ENCODE data around the gene MRPL27.
A peak's percentile ranks its signal among the peaks of the same experiment; 100 is the strongest.

The MRPL27 gene

GRCh38 chr17:50397111-50397918, 24.3 kb upstream of the MRPL27 start, which contains the start of gene LRRC59 (continued):
- no peak for TF ChIP-seq ZNF280D (tag by site-specific recombination; IDR thresholded peaks at IDR 0.05)
- TF ChIP-seq EGR2 (tag by site-specific recombination; IDR thresholded peaks at IDR 0.05; ENCODE audit: low read depth): peak; percentile 56
- peak; percentile 95 for TF ChIP-seq PRDM1 (tag by site-specific recombination; IDR thresholded peaks at IDR 0.05)
- TF ChIP-seq, protein P1, sequence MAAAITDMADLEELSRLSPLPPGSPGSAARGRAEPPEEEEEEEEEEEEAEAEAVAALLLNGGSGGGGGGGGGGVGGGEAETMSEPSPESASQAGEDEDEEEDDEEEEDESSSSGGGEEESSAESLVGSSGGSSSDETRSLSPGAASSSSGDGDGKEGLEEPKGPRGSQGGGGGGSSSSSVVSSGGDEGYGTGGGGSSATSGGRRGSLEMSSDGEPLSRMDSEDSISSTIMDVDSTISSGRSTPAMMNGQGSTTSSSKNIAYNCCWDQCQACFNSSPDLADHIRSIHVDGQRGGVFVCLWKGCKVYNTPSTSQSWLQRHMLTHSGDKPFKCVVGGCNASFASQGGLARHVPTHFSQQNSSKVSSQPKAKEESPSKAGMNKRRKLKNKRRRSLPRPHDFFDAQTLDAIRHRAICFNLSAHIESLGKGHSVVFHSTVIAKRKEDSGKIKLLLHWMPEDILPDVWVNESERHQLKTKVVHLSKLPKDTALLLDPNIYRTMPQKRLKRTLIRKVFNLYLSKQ (tag by site-specific recombination; IDR thresholded peaks at IDR 0.05; ENCODE audit: borderline replicate concordance): no peak
- TF ChIP-seq ZNF132 (tag by site-specific recombination; IDR thresholded peaks at IDR 0.05; ENCODE audit: borderline replicate concordance): no peak
- no peak for TF ChIP-seq ZNF624 (tag by site-specific recombination; IDR thresholded peaks at IDR 0.05)
- TF ChIP-seq BCL11B (tag by site-specific recombination; IDR thresholded peaks at IDR 0.05; ENCODE audit: low read depth): peak; percentile 88; the same call in 1 of the 2 replicates
- peak; percentile 52; the same call in 1 of the 2 replicates for TF ChIP-seq REST (tag by site-specific recombination; IDR thresholded peaks at IDR 0.05)
- TF ChIP-seq ZNF48 (tag by site-specific recombination; IDR thresholded peaks at IDR 0.05): no peak
- TF ChIP-seq, protein P2, sequence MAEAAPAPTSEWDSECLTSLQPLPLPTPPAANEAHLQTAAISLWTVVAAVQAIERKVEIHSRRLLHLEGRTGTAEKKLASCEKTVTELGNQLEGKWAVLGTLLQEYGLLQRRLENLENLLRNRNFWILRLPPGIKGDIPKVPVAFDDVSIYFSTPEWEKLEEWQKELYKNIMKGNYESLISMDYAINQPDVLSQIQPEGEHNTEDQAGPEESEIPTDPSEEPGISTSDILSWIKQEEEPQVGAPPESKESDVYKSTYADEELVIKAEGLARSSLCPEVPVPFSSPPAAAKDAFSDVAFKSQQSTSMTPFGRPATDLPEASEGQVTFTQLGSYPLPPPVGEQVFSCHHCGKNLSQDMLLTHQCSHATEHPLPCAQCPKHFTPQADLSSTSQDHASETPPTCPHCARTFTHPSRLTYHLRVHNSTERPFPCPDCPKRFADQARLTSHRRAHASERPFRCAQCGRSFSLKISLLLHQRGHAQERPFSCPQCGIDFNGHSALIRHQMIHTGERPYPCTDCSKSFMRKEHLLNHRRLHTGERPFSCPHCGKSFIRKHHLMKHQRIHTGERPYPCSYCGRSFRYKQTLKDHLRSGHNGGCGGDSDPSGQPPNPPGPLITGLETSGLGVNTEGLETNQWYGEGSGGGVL (tag by site-specific recombination; IDR thresholded peaks at IDR 0.05): peak; percentile 49; the same call in 1 of the 2 replicates
- no peak for TF ChIP-seq ZNF626 (tag by site-specific recombination; IDR thresholded peaks at IDR 0.05)
- no peak for TF ChIP-seq ZNF837 (tag by site-specific recombination; IDR thresholded peaks at IDR 0.05)
- peak; percentile 71 for TF ChIP-seq KLF1 (tag by site-specific recombination; IDR thresholded peaks at IDR 0.05)
- TF ChIP-seq, protein P3, sequence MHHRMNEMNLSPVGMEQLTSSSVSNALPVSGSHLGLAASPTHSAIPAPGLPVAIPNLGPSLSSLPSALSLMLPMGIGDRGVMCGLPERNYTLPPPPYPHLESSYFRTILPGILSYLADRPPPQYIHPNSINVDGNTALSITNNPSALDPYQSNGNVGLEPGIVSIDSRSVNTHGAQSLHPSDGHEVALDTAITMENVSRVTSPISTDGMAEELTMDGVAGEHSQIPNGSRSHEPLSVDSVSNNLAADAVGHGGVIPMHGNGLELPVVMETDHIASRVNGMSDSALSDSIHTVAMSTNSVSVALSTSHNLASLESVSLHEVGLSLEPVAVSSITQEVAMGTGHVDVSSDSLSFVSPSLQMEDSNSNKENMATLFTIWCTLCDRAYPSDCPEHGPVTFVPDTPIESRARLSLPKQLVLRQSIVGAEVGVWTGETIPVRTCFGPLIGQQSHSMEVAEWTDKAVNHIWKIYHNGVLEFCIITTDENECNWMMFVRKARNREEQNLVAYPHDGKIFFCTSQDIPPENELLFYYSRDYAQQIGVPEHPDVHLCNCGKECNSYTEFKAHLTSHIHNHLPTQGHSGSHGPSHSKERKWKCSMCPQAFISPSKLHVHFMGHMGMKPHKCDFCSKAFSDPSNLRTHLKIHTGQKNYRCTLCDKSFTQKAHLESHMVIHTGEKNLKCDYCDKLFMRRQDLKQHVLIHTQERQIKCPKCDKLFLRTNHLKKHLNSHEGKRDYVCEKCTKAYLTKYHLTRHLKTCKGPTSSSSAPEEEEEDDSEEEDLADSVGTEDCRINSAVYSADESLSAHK (tag by site-specific recombination; IDR thresholded peaks at IDR 0.05): peak; percentile 54; the same call in 1 of the 2 replicates
- TF ChIP-seq ZNF664 (tag by site-specific recombination; IDR thresholded peaks at IDR 0.05): no peak
- peak; percentile 17; the same call in 1 of the 2 replicates for TF ChIP-seq ZNF302 (tag by site-specific recombination; IDR thresholded peaks at IDR 0.05; ENCODE audit: low read depth)
- TF ChIP-seq, protein P4, sequence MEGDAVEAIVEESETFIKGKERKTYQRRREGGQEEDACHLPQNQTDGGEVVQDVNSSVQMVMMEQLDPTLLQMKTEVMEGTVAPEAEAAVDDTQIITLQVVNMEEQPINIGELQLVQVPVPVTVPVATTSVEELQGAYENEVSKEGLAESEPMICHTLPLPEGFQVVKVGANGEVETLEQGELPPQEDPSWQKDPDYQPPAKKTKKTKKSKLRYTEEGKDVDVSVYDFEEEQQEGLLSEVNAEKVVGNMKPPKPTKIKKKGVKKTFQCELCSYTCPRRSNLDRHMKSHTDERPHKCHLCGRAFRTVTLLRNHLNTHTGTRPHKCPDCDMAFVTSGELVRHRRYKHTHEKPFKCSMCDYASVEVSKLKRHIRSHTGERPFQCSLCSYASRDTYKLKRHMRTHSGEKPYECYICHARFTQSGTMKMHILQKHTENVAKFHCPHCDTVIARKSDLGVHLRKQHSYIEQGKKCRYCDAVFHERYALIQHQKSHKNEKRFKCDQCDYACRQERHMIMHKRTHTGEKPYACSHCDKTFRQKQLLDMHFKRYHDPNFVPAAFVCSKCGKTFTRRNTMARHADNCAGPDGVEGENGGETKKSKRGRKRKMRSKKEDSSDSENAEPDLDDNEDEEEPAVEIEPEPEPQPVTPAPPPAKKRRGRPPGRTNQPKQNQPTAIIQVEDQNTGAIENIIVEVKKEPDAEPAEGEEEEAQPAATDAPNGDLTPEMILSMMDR (tag by site-specific recombination; IDR thresholded peaks at IDR 0.05): peak; percentile 100
- TF ChIP-seq FEZF1 (tag by site-specific recombination; IDR thresholded peaks at IDR 0.05): peak; percentile 30; the same call in 1 of the 2 replicates
- TF ChIP-seq, protein P5, sequence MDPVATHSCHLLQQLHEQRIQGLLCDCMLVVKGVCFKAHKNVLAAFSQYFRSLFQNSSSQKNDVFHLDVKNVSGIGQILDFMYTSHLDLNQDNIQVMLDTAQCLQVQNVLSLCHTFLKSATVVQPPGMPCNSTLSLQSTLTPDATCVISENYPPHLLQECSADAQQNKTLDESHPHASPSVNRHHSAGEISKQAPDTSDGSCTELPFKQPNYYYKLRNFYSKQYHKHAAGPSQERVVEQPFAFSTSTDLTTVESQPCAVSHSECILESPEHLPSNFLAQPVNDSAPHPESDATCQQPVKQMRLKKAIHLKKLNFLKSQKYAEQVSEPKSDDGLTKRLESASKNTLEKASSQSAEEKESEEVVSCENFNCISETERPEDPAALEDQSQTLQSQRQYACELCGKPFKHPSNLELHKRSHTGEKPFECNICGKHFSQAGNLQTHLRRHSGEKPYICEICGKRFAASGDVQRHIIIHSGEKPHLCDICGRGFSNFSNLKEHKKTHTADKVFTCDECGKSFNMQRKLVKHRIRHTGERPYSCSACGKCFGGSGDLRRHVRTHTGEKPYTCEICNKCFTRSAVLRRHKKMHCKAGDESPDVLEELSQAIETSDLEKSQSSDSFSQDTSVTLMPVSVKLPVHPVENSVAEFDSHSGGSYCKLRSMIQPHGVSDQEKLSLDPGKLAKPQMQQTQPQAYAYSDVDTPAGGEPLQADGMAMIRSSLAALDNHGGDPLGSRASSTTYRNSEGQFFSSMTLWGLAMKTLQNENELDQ (tag by site-specific recombination; IDR thresholded peaks at IDR 0.05; ENCODE audit: low read depth): no peak
- peak; percentile 93 for TF ChIP-seq KLF8 (tag by site-specific recombination; IDR thresholded peaks at IDR 0.05)
- no peak for TF ChIP-seq ZNF175 (tag by site-specific recombination; IDR thresholded peaks at IDR 0.05)
